NCI-H2081 (cell line): Measurements from ENCODE around the gene CPLX3.

ENCODE experiments used
- DNase-seq, 2 experiments: peaks; one replicate each; lab custom pipeline; 2025; lab: John Stamatoyannopoulos, UW

CPLX3 gene

DNA sequence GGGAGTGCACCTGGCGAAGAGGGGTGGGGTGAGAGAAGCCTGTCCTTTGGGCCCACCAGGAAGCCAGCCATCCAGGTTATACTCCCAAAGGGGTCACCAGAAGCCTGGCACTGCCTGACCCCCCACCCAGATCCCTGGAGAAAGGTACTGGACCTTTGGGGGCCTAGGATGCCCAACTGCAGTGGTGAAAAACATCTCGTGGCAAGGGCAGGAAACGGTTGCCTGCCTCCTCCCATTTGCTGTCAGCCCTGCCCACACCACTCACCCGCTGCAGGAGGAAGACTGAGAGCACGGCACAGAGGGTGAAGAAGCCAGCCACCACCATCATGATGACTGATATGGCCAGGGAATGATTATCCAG, 18.8 kb downstream of the CPLX3 start:
- DNase-seq, result no peak

DNA sequence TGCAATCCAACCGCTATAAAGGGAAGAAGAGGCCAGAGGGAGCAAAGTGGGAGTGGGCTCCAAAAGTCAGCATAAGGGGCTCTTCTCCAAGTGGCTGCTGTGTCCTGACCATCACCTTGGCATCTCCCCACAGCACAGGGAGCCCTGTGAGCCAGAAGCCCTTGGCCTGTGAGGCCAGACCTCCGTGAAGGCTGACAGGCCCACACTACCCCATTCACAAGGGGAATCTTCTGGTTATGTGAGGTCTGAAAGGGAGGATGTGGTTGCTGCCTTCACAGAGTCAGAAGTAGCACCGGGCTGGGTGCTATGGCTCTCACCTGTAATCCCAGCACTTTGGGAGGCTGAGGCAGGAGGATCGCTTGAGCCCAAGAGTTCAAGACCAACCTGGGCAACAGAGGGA, 19.2 kb downstream of the CPLX3 start:
- DNase-seq, result no peak

DNA sequence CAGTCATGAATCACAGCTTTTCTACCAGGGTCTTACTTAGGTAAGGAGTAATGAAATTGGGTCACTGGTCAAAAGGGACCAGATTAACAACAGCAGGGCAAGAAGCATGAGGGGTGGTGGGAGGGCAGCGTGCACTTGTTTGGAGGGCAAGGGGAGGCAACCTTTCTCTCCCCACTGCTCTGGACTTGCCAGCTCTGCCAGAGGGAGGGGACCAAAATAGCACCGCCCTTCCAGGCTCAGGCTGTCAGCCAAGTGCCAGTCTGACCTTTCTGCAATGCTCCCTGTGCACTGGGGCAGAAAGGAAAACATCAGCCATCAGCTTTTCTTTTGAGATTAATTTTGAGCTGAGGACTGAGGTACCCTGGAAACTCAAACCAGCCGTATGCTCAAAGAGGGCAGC, 21.0 kb downstream of the CPLX3 start:
- DNase-seq, result no peak

DNA sequence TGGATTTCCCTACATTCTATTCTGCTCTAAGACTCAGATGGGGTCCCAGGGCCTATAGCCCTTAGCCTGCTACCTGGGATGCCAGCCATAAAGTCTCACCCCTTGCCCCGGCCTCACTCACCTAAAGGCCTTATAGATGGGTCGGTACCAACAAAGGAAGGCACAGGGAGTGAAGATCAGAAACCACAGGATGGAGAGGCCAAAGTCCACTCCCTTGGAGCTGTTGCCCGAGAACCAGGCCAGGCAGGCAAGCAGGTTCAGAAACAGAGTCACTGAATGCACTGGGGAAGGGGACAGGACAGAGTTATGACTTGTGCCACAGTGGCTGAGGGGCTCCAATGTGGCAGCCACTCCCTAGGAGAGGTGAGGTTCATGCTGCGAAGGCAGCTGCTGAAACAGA, 24.0 kb downstream of the CPLX3 start:
- DNase-seq, result no peak

DNA sequence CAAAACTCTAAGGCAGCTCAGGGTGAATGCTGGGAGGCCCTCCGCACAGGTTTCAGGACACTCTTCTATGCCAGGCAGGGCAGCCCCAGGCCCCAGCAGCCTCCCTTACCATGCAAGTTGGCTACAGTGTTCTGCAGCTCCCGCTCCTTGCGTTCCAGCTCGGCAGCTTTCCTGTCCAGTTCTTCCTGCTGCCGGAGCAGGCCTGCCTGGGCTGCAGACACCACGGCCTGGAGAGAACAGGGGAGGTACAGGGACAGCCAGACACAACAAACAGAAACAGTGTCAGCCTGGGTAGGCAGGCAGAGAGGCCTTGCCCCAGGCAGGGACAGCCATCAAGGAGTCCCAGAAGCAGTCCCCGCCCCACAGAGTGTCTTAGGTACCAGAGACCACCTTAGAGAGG, 25.5 kb downstream of the CPLX3 start:
- no peak for DNase-seq

DNA sequence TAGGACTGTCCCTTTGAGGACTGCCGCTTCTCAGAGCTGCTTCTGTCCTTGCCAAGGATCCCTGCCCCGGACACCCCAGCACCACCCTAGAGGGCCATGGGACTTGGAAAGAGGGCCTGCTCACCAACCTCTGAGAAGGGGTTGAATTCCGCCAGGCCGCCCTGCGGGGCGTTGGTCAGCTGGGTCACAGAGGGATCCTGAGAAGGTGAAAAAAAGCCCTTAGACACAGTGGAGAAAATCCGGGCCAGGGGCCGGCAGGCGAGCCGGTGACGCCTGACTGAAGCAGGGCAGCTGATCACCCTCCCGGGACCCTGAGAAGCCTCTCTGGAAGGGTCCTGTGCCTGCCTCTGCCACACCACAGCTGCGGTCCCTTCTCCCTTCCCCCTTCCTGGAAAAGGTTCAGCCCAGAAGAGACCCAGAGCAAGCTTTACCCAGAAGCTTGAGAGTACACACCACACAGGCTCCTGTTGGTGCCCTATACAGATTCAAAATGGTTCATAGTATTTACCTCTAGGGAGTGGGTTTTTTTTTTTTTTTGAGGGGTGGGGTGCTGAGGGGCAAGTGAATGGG, 28.1 kb downstream of the CPLX3 start:
- no peak for DNase-seq

DNA sequence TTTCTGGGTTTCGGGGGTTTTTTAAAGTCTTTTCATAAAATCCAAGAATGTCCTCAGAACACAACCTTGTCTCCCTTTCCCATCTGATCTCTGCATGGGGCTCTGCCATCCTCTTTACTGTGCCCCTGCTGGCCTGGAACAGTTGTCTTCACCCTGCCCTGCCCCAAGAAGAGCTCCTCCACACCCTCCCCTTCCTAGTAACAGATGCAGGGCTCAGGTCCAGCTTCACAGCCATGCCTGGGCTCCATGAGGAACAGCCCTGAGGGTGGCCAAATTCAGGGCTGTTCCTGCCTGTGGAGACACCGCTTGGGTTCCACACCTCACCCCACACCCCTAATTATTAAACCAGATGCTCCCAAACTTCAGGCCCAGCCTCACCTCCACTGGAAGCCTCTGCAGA, 29.4 kb downstream of the CPLX3 start:
- DNase-seq, result no peak

DNA sequence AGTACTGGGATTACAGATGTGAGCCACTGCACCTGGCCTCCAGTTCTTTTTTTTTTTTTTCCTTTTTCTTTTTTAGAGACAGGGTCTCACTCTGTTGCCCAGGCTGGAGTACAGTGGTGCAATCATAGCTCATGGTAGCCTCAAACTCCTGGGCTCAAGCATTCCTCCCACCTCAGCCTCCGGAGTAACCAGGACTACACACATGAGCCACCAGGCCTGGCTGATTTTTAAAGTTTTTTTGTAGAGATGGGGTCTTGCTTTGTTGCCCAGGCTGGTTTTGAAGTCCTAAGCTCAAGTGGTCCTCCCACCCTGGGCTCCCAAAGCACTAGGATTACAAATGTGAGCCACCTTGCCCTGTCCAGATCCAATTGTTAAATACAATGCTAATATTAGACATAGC, 30.1 kb downstream of the CPLX3 start:
- no peak for DNase-seq

DNA sequence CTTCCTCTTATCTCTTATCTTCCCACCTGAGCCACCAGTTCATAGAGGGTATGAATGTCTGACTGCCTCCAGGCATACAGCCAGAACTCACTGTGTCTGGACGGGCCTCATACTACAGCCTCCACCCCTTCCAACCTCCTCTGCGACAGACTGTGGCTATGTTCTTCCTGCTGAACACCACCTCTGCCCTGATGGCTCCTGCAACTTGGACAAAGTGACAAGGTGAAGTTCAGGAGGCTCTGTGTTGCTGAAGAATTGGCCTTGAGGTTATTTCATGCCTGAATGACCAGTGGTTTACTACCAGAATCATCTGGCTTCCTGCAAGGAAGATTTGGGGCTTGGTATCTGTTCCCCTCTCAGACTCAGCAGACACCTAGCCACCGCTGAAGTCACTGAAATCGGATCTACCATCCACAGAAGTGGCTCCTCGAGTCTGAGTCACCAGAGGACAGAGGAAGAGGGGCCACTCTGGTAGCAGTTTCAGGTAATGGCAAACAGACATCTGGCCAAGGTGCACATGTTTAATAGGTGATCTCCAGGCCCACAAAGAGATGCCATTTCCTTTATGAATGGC, 30.7 kb downstream of the CPLX3 start:
- no peak for DNase-seq

DNA sequence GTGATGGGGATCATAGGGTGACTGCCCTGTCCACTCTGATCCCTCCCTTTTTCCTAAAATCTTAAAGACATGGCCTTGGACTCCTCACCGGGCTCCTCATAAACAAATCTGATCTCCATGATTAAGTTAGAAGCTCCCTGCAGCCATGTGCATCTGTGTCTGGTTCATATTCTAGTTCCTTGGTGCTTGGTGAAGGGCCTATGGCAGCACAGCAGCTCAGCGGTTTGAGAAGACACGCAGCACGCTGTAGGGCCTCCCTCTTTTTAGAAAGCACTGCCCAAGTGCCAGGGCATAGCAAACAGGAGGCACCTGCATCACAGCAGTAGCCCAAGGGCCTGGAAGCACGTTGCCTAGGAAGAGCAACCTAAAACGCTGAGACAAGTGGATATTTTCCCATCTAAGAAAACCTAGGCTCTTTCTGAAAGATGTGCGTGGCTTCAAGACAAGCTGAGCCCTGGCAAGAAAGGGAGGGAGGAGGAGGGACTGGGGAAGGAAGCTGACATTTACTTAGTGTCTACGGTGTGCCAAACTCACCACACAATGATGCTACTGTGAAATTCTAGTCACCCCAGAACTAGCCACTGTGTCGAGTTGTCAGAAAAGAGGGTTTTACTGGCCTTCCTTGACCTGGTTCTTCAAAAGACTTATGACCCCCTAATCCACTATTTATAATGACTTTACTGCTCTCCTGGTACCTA, 31.4 kb downstream of the CPLX3 start:
- DNase-seq, result no peak

DNA sequence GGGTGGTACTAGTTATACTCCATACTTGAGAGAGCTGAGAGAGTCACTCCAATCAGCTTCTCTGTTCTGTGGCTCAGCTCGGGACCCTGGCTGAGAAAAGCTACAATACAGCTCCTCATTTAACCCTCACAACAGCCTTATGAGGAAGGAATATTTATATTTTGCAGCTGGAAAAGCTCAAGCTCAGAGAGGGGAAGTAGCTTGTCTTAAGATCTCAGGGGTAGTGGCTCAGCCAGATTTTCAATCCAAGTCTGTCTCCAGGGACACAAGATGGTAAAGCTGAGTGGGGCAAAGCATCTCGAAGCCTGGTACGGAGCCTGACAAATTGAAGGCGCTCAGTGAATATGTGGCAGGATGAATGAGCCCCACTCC, 31.9 kb downstream of the CPLX3 start:
- no peak for DNase-seq

DNA sequence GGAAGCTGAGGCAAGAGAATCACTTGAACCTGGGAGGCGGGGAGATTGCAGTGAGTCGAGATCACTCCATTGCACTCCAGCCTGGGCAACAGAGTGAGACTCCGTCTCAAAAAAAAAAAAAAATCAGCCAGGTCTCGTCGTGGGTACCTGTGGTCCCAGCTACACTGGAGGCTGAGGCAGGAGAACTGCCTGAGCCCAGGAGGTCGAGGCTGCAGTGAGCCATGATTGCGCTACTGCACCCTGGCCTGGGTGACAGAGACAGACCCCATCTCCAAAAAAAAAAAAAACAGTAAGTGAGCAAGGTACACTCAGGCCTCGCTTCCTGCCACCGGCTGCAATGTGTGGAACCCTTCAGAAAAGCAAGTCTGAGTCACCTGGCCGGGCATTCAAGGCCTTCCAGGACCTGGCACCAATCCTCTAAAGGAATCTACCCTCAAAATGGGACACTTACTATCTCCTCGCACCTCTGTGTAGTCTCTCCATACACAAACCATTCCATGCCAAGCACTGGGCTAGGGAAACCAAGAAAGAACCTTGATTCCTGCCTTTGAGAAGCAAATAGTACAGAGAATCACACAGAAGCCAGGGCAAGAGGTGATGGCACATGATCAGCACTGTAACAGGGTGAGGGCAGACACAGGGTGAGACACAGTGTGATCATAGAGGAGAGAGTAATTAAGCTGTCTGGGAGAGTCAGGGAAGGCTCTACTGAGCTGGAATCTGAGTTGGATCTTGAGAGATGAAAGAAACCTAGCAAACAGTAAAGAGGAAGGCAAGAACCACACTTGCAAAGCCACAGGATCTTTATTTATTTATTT, 37.0 kb downstream of the CPLX3 start:
- DNase-seq, result no peak

DNA sequence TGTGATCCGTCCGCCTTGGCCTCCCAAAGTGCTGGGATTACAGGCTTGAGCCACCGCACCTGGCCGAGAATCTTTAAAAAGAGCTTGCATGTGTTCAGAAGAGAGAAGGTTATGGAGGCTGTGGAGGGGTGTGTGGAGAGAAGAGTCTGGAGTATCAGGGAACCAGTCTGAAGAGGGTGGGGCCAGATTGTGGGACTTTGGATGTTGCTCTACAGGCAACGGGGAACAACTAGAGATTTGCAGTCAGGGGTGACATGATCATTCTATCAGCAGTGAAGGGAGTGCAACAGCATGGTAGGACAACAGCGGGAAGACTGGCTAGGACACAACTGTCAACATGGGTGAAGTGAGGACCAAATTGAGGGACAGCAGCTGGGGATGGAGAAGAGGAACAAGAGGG, 37.9 kb downstream of the CPLX3 start:
- DNase-seq, result no peak

DNA sequence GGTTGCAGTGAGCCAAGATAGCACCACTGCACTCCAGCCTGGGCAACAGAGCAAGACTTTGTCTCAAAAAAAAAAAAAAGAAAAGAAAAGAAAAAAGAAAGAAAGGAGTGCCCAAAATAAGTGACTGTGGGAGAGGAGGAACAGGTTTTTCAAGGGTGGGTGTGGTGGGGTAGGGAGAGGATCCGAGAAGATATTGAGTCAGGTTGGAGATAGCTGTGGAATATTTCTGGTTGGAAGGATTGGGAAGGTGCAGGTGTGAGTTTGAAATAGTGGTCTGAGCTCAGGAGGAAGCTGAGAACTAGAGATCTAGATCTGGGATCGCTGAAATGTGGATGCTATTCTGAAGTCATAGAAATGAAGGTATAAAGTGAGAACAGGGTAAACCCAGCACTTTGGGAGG, 38.9 kb downstream of the CPLX3 start:
- DNase-seq, result no peak

DNA sequence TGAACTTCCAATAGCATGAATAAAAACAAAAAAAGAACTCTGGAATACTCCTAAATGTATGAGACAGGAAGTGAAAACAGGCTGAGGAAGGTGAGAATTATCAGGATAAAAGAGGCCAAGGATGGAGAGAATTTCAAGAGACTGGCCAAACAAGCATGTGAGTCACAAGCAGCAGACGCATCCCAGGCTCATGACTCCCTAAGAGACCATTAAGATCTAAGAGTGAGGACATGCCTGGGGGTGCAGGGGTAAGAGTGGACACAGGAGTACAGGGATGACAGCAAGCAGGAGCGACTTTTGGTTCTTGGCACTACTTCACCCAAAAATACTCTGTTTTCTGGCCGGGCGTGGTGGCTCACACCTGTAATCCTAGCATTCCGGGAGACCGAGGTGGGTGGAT, 39.7 kb downstream of the CPLX3 start:
- DNase-seq, result no peak

DNA sequence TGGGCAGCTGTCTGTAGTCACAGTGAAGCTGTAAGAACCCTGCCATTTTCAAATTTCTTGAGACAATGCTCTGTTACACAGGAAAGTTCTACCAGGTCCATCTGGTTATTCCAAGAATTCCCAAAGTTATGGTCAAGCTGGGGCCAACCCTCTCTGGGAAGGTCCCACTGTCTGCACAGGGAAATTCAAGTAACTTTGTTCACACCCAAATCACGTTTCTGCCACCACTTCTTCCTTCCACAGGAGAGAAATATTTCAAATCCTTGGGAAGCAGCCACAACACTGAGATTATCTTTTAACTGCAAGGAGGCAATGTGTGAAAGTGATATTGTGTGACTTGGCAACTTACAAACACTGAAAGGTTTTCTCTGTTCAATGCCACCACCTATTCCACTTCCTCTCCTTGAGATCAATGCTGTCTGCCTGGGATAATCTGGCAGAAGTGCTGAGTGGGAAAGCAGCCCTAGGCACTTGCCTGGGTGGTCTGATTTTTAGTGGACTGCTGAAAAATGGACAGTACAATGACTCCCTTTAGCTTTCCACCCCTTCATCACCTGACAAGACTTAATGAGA, 41.1 kb downstream of the CPLX3 start:
- DNase-seq, result no peak

DNA sequence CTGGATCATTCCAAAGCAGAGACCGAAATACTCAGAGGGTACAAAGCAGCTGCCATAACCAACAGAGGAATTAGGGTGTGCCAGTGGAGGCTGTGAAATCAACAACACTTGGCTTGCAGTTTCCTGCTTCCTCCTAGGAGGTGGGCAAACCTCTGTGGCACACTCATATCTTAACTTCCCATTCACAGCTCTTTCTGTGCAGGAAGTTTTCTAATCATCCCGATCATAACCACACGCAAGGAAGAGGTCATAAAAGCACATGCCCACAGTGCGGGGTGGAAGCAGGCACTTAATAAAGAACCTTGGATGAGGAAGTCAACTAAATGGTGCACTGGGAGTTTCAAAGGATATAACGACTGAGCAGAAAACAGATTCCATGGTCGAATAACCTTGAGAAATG, 41.6 kb downstream of the CPLX3 start:
- DNase-seq, result no peak

DNA sequence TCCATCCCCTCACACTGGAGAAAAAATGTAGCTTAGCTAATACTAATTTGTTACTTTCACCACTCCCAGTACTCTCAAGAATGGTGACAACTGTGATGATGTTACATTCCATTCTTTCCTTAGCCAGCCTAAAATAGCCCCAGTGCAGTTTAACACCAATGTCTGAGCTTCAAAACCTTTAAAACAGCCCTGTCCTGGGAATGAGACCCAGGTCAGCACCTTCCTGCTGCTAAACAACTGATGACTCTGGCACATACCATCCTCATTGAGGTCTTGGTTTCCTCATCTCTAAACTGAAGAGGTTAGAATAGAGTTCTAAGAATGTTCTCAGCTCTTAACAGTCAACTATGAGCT, 42.9 kb downstream of the CPLX3 start:
- DNase-seq, result no peak

DNA sequence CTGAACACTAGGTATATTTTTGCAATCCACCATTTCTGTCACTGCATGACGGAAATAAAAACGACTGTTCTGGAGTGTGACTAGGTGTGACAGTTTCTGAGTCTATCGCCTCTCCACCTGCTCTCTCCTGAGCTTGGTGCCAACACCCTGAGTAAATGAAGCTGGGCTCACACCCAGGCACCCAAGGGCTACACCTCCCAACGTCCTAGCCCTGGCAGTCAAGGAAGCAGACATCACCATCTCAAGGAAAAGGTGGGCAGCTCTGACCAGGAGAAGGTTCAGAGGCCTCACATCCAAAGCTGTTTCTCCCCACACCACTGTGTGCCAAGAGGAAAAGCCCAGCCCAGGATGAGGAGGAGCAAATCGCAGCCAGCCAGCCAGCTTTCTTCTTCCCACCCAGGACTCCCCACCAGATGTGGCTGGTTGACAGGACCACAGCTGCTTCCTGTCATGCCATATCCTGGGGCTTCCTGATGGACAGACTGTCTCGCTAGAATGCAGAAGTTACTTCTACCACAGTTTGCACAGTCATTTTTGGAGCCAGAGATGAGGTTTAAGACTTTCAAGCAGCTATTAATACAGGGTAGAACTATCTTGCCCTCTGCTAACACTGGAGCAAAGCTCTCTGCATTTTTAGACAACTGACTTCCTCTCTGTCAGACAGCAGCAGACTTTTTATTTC, 43.4 kb downstream of the CPLX3 start:
- DNase-seq, result no peak

DNA sequence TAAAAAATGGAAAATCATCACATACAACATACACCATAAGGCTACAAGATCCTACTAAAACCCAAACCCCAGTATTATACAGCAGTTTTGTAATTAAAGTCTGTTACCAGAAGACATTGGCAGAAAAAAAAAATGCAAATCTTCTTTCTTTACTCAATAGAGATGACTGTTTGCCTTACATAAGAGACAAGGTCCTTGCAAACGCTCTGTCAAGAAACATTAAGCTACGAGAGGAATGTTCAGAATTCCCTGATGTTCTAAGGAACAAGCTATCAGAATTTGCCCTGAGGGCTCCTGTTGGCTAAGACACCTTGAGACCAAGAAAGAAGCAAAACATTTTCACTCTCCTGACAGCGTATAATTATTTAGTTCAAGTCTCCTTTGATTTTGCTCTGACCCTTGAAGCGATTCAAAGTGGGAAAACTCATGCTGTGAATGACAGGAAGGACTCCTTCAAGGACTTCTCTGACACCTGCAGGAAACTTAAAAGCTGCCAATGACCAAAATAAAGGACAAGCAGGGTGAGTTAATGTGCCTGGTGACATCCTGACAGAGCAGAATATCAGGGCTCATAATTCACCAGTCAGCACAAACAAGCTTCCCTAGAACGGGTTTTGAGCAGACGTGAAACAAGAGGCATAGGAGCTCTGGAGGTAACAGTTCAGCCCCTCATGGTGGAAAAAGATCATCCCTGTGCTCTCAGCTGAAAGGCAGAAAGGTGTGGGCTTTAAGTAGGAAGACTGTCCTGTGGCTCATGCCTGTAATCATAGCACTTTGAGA, 44.2 kb downstream of the CPLX3 start:
- DNase-seq, result no peak

DNA sequence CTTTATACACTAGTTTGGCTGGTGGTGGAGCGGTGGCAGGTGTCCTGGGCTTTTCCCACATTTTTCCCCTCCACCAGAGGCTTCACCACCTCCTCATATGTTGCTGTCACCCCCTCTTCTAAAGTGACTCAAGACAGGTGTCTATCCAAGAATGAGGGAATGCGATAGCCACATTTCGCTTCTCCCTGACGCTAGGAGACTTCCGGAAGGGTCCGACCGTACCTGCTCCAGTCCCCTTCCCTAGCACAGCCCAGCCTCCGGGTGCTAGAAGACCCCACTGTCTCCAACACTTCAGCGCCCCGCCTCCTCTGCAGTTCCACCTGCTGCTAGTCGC, 46.2 kb downstream of the CPLX3 start:
- DNase-seq, result no peak
